ENCODE results near the gene DACT2. TPM values are rescaled to one million over a fixed set of nuclear protein-coding genes. Genes with fewer than 3 reads are reported as not detected.

Gene DACT2
- total RNA-seq, 1 experiment from 2014 or later: not detected

DNA sequence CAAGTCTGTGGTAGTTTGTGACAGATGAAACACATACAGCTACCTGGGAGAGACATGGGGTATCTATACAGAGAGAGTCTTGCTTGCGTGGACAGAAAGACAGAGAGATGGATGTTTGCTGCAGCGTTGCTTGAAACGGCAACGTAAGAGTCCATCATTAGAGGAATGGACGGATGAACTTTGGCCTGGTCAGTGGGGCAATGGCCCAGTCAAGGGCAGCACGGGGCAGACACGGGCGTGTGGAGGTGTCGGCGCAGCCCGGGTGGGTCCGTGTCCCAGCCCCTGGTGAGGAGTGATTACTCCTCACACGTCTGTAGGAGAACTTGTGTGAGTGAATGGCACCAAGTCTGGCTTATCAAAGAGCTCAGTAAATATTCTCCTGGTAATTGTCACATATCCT is 21.9 kb downstream of the DACT2 start:
- BruUV-seq (replicated peaks): no TSS peak
- ChIA-PET RAD21 (ENCODE audit: low non-redundant PET in 1 of 2, low total read pairs in 2 of 2, uncharacterized antibody in 2 of 2, unreplicated experiment in 2 of 2) (no interaction called here), POLR2A (no interaction called here), CTCF (no interaction called here)
- intact Hi-C loops (cut with micrococcal nuclease): no loop called here
- Histone ChIP-seq H3K9ac (ENCODE audit: low read length) (no peak overlapping the region), H3K9me3 (ENCODE audit: control insufficient read depth in 1 of 2, insufficient read depth in 1 of 2, low read depth in 1 of 2, low read length in 2 of 2) (no peaks in the 10 kb centered on the region), H3K4me2 (ENCODE audit: low read length) (no peak overlapping the region), H3K27ac (ENCODE audit: low read depth, low read length) (no peak overlapping the region), H3K79me2 (ENCODE audit: insufficient read depth, low read length) (no peaks in the 10 kb centered on the region), H3K4me1 (ENCODE audit: control insufficient read depth in 1 of 2, insufficient read depth in 2 of 2, low read length in 2 of 2) (no peaks in the 10 kb centered on the region; a peak in 1 of 4 replicates), H3K4me3 (replicated peaks in 1 of 2; ENCODE audit: low read depth in 1 of 2, low read length in 2 of 2) (no peak overlapping the region), H3K9me2 (ENCODE audit: insufficient read depth) (no peaks in the 10 kb centered on the region), H3K36me3 (ENCODE audit: control insufficient read depth in 1 of 2, insufficient read depth in 2 of 2, low read length in 2 of 2) (no peaks in the 10 kb centered on the region), H3K27me3 (ENCODE audit: insufficient read depth, low read length) (peaks cover 28% of the 10 kb centered on the region), H4K20me1 (ENCODE audit: insufficient read depth) (no peaks in the 10 kb centered on the region), H2AFZ (ENCODE audit: low read depth, low read length, poor library complexity, severe bottlenecking) (no peak overlapping the region)
- TF ChIP-seq YY1 (IDR thresholded peaks at IDR 0.05; ENCODE audit: extremely low read depth, insufficient replicate concordance, low read depth, low read length) (no peak), POLR2A (IDR thresholded peaks at IDR 0.05; ENCODE audit: borderline replicate concordance, extremely low read depth, insufficient read depth, insufficient read length) (no peak), JUND (IDR thresholded peaks at IDR 0.05) (no peak), EGR1 (IDR thresholded peaks at IDR 0.05; ENCODE audit: low read depth) (no peak), SIN3A (IDR thresholded peaks at IDR 0.05; ENCODE audit: low read depth) (no peak), SRF (IDR thresholded peaks at IDR 0.05; ENCODE audit: low read depth) (no peak)
- TF ChIP-seq, protein P1, sequence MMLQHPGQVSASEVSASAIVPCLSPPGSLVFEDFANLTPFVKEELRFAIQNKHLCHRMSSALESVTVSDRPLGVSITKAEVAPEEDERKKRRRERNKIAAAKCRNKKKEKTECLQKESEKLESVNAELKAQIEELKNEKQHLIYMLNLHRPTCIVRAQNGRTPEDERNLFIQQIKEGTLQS (IDR thresholded peaks at IDR 0.05): no peak
- DNase-seq (ENCODE audit: low read depth, low spot score) (no peak), ATAC-seq (no peak)

DNA sequence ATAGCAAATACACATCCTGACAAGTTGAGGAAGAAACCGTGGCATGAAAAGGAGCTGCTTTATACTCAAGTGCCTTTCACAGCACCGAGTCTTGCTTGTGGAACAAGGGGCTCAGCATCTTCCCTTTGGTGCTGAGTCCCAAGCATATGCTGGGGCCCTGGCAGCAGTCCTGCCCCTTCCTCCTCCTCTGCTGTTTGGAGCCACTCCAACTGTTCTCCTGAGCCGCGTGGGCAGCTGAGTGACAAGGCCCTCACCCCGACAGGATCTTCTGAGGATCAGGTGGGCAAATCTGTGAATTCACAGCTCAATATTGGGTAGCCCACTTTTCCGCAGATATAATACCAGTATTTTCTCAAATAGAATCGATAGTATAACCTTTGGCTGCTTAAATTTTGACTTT is 24.7 kb downstream of the DACT2 start:
- H3K4me3 ChIP-seq (replicated peaks in 1 of 2; ENCODE audit: low read depth in 1 of 2, low read length in 2 of 2): no peak overlapping the region
- ATAC-seq (no peak), DNase-seq (ENCODE audit: low read depth, low spot score) (no peak)
- H3K4me2 ChIP-seq (ENCODE audit: low read length): no peak overlapping the region
- CTCF ChIA-PET: no interaction called here
- H3K36me3 ChIP-seq (ENCODE audit: control insufficient read depth in 1 of 2, insufficient read depth in 2 of 2, low read length in 2 of 2): no peaks in the 10 kb centered on the region
- H3K79me2 ChIP-seq (ENCODE audit: insufficient read depth, low read length): no peaks in the 10 kb centered on the region
- no peak overlapping the region for H2AFZ ChIP-seq (ENCODE audit: low read depth, low read length, poor library complexity, severe bottlenecking)
- no TSS peak for BruUV-seq (replicated peaks)
- TF ChIP-seq CBX3 (IDR thresholded peaks at IDR 0.05; ENCODE audit: low read depth): no peak
- H3K4me1 ChIP-seq (ENCODE audit: control insufficient read depth in 1 of 2, insufficient read depth in 2 of 2, low read length in 2 of 2): no peaks in the 10 kb centered on the region
- no peak overlapping the region for H3K9ac ChIP-seq (ENCODE audit: low read length)
- intact Hi-C loops (cut with micrococcal nuclease): no loop called here
- H3K9me2 ChIP-seq (ENCODE audit: insufficient read depth): no peaks in the 10 kb centered on the region
- H3K27me3 ChIP-seq (ENCODE audit: insufficient read depth, low read length): peaks cover 37% of the 10 kb centered on the region
- no peaks in the 10 kb centered on the region for H4K20me1 ChIP-seq (ENCODE audit: insufficient read depth)
- H3K9me3 ChIP-seq (ENCODE audit: control insufficient read depth in 1 of 2, insufficient read depth in 1 of 2, low read depth in 1 of 2, low read length in 2 of 2): no peaks in the 10 kb centered on the region
- POLR2A ChIA-PET: no interaction called here
- RAD21 ChIA-PET (ENCODE audit: low non-redundant PET in 1 of 2, low total read pairs in 2 of 2, uncharacterized antibody in 2 of 2, unreplicated experiment in 2 of 2): no interaction called here
- H3K27ac ChIP-seq (ENCODE audit: low read depth, low read length): no peak overlapping the region

All from HCT116 (cell line).